HUDEP-2 (cell line): ENCODE measurements around the gene THSD7B.
A peak's percentile ranks its signal among the peaks of the same experiment; 100 is the strongest.

Experiments
- DNase-seq, 76 experiments: peaks; one replicate each; lab custom pipeline; 2025; ENCODE audit not compliant: unreplicated experiment in 76 of 76; lab: John Stamatoyannopoulos, UW

Gene THSD7B

DNA sequence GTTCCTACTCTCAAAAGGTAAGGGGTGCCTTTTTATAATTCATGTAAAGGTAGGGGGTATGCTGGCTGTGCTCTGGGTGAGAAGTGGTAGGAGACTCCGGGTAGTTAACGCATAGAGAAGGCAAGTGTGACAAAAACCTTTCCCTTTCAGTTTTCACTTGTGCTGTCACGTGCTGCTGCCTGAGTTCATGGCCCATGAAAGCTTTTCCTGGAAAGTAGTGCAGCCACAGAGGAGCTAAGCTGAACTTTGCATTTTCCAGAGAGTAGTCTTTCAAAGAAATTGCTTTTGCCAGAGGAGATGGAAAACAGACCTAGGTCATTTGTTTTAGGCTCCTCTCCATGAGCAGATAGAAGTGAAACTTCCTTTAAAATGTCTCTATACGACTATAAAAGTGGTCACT, 44.7 kb downstream of the THSD7B start:
- DNase-seq = no peak

DNA sequence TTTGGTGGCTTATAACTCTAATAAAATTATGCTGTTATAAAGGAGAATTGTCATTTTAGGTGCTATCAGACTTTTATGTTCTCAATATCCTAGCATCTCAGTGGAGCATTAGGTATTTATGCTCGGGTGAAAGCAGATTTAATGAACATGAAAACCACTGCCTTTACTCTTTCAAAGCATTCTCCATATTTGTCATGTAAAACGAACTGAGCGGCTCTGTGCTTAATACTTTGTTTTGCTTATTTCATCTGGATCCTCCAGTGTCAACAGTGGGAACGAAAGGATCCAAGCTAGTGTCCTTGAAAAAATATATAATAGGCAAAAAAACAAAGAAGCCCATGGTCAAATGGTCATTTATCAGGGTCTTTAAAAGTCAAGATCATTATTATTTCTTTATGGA, 53.5 kb downstream of the THSD7B start:
- DNase-seq = no peak

DNA sequence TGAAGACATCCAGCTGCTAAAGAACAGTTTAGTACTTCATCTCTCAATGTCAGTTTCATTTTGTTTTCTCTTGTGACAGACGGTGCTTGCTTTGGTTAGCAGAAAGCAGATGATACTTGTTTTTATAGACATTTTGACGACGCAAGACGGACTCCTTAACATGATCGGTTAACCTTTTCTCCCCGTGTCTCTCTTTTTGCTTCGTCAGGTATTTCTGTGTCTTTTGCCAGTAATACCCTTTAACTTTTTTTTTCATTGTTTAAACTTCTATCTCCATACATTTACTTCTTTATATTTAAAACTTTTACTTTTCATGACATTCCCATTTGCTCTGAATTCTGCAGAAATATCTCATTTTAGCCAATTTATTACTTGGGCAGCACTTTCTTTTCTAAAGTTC, 57.9 kb downstream of the THSD7B start:
- no peak for DNase-seq

DNA sequence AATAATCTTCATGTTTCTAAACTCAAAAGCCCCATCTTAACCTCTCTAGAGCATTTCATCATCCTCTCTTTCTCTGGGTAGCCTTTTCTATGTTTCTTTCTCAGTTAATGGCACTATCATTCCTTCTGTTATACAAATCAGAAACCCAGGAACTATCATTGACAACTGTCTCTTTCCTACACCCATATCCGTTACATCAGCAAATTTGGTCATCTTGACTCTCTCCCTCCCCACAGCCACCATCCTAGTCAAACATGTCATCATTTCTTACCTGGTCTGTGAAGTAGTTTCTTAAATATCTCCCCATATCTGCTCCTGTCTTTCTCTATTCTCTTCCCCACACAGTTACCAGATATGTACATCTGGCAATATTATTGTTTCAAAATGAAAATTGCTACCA, 62.8 kb downstream of the THSD7B start:
- no peak for DNase-seq

DNA sequence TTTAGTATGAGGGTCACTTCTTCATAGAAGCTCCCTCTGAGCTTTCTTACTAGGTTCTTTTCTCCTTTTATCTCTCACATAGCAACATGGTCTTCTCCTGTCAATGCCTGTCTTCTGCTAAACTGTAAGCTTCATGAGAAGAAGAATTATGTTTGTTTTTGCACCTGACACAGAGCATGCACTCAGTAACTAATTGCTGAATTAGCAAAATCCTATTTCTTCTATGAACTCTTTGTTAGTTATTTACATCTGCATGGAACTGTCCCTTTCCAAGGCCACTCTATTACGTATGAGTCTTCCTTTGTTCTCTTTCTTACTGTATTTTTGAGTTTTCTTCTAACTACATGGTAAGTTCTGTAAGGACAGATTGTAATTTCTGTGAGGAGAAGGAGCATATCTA, 63.4 kb downstream of the THSD7B start:
- no peak for DNase-seq

DNA sequence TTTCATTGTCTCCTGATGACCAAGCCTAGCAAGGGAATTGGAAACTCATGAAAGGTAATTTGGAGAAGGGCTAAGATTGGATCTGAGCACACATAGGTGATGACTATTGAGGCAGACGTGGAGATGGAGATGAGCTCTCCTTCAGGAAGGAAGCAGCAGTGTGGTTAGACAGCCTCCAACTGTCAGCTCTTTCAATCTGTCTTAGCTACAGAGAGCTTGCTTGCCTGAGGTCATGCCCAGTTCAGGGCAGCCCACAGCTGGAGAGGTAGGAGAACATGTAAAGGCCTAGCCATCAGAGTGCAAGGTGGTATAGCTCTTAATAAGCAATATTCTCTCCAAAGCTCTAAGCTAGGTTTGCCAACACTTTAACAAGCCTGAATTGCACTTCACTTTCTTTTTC, 79.2 kb downstream of the THSD7B start:
- no peak for DNase-seq

DNA sequence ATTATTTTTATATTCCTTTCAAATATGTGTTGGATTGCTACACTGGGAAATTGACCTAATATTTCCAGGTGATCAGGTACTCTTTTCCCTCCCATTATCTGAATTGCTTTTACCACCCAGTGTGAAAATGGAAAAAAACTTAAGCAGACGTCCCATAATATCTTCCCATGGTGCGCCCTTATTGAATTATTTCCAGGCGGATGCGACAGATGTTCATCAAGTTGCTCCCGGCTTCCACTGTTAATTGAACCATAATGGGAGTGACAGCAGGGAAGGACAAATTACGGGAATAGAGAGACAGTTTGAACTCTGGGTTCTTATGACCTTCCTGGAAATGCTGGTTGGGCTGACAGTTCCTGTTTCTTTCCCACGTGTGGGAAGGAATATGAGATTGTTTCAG, 93.3 kb downstream of the THSD7B start:
- DNase-seq = no peak

DNA sequence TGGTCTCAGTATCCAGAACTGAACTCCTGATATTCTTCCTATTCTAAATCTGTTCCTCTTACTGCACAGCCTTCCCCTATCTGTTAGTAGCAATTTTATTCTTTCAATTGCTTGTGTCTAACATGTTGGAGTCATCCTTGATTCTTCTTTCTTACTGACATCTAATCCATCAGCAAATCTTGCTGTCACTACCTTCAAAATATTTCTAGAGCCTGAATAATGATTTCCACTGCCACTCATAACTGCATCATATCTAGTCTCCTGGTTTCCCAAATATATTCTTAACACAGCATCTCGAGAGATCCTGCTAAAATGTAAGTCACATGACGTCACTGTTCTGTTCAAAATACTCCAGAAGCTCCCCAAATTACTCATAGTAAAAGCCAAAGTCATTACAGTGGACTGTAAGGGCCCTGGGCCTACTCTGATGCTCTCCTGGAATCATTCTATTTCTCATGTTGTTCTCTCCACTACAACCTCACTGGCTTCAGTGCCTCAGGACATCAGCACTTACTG, 95.2 kb downstream of the THSD7B start:
- DNase-seq = no peak

DNA sequence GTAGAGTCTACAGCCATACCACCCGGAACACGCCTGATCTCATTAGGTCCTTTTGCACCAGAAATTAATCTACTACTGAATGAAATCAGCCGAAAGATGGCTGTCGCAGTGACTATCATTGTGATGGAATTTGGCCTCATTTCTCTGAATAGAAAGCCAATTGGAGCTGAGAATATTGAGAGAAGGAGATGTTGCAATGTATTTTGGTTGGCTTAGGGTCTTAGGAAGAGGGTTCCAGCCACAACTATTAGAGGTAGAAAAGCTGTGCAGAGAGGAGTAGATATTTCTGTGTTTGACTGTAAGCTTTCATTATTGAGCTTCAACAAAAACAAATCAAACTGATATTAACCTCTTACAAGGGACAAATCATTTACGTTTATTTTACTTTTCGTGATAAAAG, 98.1 kb downstream of the THSD7B start:
- no peak for DNase-seq

DNA sequence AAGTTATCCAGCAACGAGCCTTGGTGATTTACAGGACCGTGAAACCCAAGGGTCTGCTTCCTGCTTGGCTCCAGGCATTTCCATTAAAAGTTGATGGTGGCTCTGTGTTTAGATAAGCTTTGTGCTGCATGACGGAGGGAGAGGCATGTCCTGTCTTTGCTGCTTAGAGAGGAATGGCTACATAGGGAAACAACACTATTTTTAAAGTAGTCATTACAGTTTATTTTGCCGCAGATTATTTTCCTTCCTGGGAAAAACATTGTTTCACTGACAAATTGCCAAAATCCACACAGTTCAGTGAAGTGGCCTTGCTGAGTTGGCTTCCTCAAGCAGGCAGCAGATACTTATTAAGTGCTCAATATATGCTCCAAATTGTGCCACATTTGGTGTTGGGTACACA, 98.5 kb downstream of the THSD7B start:
- no peak for DNase-seq

DNA sequence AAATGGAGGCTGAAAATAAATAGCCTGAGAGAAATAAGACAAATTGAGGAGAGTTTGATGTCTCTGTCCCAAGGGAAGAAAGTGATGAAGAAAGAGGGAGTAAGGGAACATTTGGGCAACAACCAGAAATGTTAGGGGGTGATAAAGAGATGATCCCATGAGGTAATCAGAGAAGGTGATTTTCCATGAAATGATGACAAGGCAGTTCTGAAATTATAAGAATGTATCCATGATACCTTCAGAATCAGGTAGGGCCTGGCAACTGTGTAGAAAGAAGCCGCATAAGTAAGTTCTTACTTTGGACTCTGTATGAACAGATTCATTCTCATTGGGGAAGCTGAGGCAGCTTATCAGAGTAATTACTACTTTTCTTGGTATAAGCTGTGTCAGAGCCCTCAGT, 106.1 kb downstream of the THSD7B start:
- no peak for DNase-seq

DNA sequence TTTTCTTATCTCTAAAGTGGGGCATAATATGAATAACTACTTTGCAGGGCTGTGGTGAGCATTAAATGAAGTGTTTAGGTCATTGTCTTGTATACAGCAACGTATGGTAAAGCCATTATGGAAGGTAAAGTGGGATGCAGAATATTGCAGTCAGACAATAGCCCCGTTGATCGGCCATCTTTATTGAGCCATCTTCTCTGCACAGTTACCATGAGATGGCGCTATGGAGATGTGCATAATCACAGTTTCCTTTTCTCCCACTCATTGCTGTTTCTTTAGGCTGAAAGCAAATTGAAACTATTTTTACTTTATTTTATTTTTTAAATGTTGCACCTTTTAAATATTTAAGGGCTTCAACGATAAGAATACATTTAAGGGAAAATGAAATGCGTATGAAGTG, 108.9 kb downstream of the THSD7B start:
- DNase-seq = peak in 4 of 76 experiments; percentile 2 to 29 (median 9)

DNA sequence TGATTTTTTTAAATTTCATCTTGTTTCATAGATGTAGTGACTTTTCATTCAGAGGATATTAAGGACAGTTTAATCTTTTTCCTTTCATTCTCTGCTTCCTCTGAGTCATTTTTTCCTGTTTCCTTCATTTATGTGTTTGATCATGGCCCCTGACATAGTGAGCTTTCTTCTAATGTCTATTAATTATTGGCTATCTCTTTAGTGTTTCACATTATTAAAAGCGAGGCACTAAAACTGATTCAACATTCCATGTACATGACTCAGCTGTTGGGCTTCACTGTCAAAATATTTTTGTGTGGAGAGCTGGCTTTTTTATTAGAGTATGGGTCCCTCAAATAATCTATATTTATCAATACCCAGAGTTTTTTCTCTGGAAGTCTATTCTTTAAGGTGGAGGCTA, 125.8 kb downstream of the THSD7B start:
- DNase-seq = no peak

DNA sequence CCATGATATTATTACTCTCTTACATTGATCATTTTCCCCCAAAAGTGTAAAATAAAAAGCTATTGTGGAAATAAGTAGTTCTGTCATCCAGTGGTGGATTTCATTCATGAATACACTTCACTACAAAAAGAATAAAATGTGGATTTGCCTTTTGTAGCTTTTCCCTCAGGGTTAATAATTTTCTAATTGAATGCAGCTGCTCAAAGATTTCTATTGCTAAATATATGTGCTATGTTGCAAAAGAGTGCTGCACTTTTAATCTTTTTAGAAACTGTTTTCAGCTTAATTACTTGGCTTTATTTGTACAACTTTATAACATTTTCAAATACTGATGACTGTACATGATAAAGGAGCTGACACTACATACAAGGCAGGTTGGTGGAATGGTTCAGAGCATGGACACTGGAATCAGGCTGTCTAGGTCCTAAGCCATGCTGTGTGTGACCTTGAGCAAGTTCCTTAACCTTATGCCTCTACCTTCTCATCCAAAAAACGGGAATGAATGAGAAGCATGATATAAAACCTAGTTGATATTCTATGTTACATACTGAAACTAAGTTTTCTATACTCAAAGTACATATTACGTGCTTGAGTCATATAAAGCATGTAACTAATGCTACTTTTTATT, 128.8 kb downstream of the THSD7B start:
- DNase-seq = no peak

DNA sequence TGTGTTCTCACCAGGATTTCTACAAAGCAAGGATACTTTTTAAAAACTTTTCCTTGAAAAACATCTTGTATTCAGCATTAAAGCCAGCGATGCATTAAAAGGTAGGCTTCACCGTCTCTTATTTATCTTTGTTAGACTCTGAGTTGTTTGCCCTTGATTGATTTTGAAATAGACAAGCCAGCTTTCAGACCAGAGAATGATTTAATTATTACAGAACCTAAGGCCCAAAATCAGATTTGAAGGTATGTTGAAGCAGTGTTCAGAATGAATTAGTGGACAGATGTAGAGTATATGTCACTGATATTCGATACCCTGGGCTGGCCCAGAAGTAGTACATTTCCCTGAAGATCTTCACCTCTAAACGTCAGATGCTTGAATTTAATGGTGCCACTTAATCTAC, 136.4 kb downstream of the THSD7B start:
- no peak for DNase-seq

DNA sequence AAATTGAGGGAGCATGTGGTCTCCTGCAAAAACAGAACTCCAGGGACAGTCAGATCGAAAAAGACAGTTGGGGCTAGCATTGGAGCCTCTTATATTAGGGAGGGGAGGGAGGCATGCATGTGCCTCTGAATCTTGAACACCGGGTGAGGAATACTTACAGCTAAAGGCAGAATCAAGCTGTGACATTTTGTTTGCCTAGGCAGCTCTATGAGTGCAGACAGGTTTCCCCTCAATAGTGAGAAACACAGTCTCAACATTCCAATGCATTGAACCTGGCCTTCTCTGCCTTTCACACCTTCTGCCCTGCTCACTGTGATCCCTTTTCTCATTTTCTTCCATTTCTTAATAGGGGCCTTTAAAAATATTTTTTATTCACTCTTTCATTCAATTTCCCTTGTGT, 140.4 kb downstream of the THSD7B start:
- no peak for DNase-seq

DNA sequence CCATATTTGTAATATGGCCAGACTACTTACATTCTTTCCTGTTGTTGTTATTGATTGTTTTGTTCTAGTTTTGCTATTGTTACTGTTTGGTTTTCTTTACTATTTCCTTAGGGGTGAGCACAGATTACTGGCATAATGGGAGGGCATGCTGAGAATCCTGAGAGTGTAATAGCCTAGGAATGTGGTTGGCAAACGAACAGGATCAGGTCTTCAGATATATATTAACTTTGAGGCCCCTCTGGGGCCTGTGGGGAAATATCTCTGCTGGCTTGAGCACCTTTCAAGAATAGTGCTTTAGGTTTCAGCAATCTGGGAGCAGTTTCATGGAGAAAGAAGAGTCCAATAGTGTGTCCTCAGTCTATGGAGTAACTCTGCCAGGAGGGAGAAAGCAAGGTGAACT, 144.4 kb downstream of the THSD7B start:
- no peak for DNase-seq

DNA sequence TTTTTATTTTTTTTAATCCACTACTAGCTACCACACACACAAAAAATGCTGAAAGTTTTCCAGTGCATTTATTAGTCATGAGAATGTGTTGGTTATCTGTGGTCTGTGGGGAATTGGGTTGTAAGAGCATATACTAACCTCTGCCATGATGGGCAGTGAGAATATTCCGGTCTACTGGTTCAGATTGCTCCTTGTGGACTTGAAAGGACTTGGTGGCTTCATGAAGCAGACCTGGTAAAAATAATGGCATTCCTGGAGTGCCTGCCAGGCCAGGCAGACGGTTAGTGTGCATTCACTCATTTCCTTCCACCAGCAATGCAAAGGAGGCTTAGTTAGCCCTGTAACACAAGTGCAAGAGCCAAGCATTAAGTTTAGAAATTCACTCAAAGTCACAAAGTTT, 150.8 kb downstream of the THSD7B start:
- no peak for DNase-seq

DNA sequence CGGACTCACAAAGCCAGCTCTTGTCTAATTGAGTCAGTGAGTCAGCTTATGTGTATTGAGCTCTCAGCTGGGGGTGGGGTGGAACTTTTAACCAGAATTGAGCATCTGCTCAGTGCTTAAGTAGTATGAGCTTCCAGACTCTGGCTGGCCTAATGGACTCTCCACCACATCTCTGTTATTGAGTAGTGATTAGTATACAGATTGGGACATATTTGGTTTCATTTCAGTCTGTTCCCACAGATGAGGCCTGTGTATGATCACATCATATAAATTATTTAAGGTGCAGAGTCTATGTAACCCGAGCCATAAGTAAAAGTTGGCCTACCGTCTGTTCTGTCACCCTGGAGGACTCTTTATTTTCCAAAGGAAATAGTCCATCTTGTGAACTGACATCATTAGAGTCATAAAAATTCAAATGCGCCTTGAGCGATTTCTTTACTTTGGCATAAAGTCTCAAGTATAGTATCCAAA, 152.1 kb downstream of the THSD7B start:
- DNase-seq = no peak

DNA sequence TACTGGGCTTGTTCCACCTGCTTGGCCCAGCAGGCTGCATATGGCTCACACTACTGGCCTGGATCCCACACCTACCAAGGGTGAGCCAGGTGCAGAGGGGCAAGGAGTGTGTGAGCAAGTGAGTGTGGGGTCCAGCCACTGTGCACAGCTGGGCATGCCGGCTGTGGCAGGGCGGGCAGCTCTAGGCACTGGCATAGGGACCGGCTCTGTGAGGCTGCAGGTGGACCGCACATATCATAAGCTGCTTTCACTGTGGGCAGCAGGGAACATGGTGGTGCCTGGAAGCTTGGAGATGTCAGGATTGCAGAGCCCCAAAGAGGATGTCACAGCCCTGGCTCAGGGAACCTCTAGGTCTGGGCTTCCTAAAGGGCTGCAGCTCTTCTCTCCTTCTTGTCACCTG, 154.3 kb downstream of the THSD7B start:
- no peak for DNase-seq

DNA sequence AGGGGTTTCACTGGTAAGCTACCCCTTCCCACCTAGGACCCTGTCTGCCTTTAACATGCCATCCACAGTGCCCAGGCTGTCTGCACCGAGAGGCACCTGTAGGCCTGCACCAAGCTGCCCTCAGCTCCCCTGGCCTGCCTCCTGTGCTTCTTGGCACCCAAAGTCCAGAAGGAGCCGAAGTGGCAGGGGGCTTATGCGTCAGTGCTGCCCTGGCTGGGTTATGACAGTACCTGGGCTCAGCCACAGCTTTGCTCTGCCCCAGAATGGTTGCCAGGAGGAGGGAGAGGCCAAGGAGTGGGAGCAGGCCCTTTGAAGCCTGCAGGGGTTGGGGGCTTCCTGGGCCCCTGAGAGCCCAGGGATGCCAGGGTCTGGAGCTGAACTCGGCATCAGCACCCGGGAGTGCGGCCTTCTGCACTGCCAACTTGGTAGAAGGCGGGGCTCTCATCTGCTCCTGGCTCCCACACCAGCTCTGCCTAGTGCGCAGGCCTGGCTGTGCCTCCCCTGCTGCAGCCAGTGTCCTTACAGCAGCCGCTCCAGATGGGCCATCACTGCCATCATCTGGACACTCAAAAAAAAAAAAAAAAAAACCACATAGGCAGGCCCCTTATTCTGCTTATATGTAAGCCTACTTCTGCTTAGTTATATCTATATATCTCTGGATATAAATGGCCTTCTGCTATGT, 155.4 kb downstream of the THSD7B start:
- DNase-seq = no peak

DNA sequence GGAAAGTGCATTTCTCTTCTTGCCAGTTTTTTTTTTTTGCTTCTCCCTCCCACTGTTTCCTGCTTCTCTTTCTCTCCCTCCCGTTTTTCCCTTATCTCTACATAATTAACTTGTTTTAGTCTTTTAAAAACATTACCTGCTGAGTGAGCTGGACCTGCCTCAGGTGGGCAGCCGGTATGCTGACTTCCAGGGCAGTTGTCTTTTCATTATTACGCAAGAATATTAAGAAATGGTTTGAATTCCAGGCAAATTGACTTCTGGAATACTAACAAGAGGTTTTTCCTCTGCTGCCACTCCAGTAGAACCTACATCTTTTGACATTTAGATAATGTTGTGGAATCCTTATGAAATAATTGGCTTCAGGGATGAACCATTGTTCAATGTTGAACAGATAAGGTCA, 161.8 kb downstream of the THSD7B start:
- no peak for DNase-seq
